Testis (tissue), 3 donors: Measurements from ENCODE around the gene BEGAIN. TPM values are rescaled to one million over a fixed set of nuclear protein-coding genes. Genes with fewer than 3 reads are reported as not detected.
A peak's percentile ranks its signal among the peaks of the same experiment; 100 is the strongest.

Experiments used
- DNase-seq: peaks from one replicate; pipeline ENCODE4 v3.0.0-alpha.2; 2019
- H3K27ac ChIP-seq, 2 donors: fragments of 200-600 bp; sonication (generic); one replicate each; pipeline ENCODE4 v1.5.1; 2019
- H3K27me3 ChIP-seq: fragments of 200-600 bp; sonication (generic); one replicate; pipeline ENCODE4 v1.5.1; 2019
- H3K36me3 ChIP-seq: fragments of 200-600 bp; sonication (generic); one replicate; pipeline ENCODE4 v1.5.1; 2017; ENCODE audit warnings: low read depth; ENCODE audit errors: missing control alignments
- H3K4me1 ChIP-seq: fragments of 200-600 bp; sonication (generic); one replicate; pipeline ENCODE4 v1.5.1; 2019
- H3K4me3 ChIP-seq, 2 donors: fragments of 200-600 bp; sonication (generic); one replicate each; pipeline ENCODE4 v1.5.1; 2017 to 2019
- H3K9me3 ChIP-seq: fragments of 200-600 bp; sonication (generic); one replicate; pipeline ENCODE4 v1.5.1; 2017
- CTCF ChIP-seq, 3 experiments: fragments of 450-650 bp in 2 of 3; fragments of 200-600 bp in 1 of 3; sonication (generic) in 1 of 3; IDR thresholded peaks; one replicate each; pipeline ENCODE4 v1.5.1; 2016 to 2019; ENCODE audit warnings: antibody characterized with exemption in 3 of 3, mild to moderate bottlenecking in 2 of 3, moderate library complexity in 1 of 3
- POLR2A ChIP-seq: fragments of 450-650 bp; IDR thresholded peaks from one replicate; pipeline ENCODE4 v1.6.1; 2017; ENCODE audit warnings: antibody characterized with exemption, mild to moderate bottlenecking, moderate library complexity
- WGBS, 2 donors: methylation state at CpG; one replicate each; pipeline ENCODE4 v1.1.5; 2018; 5-methylcytosine and 5-hydroxymethylcytosine counted together
- intact Hi-C: fragments of 100-400 bp; cut with DNase I; formaldehyde crosslinking; loops from one replicate; pipeline ENCODE4 v1.15.1; 2023; ENCODE audit warnings: low total_unique reads
- polyA plus RNA-seq: library from polyadenylated mRNA; stranded (reverse); fragments of 350-450 nt; fragmentation: Illumina TruSeq; extraction: RNeasy Lipid Tissue Mini Kit (QIAGEN cat#74804); gene quantifications from one replicate; pipeline ENCODE4 v1.2.3, GENCODE V29; 2014; ENCODE audit warnings: low read depth, low replicate concordance; ENCODE audit not compliant: insufficient read depth
- total RNA-seq, 2 donors: library from RNA; depleted of rRNA; stranded (reverse); fragments of >200 nt; gene quantifications; one replicate each; pipeline ENCODE4 v1.2.3, GENCODE V29; 2016

Gene BEGAIN
- total and polyA plus RNA-seq, 3 donors from 2014 or later = 4.5 to 7.6 (median 6.9) TPM

- no peak overlapping the region for H3K4me3 ChIP-seq
- no peaks in the 10 kb centered on the region for H3K27me3 ChIP-seq
- TF ChIP-seq POLR2A (no peak), CTCF (IDR thresholded peaks at IDR 0.05) (no peak)
- H3K36me3 ChIP-seq = no peaks in the 10 kb centered on the region
- intact Hi-C loops = no loop called here
- H3K9me3 ChIP-seq = no peaks in the 10 kb centered on the region
- no peak overlapping the region for H3K27ac ChIP-seq
- WGBS, 2 donors = 85 to 92% methylated on average over 20 to 29 of the region's 29 CpGs
- H3K4me1 ChIP-seq = peaks cover 5% of the 10 kb centered on the region
- no peak for DNase-seq
Observed at GRCh38 chr14:100549834-100550625, 37.2 kb downstream of the BEGAIN start.

GRCh38 chr14:100548939-100549338, 38.3 kb downstream of the BEGAIN start:
- Histone ChIP-seq H3K36me3 (no peaks in the 10 kb centered on the region), H3K9me3 (no peaks in the 10 kb centered on the region), H3K4me3 (no peak overlapping the region), H3K27me3 (no peaks in the 10 kb centered on the region), H3K27ac (no peak overlapping the region), H3K4me1 (peaks cover 2% of the 10 kb centered on the region)
- intact Hi-C loops = no loop called here
- DNase-seq = no peak
- TF ChIP-seq POLR2A (no peak), CTCF (IDR thresholded peaks at IDR 0.05) (no peak)
- WGBS, 2 donors = 95 to 96% methylated on average over 13 to 15 of the region's 15 CpGs

- intact Hi-C loops = no loop called here
- Histone ChIP-seq H3K4me3 (no peak overlapping the region), H3K27me3 (no peaks in the 10 kb centered on the region), H3K4me1 (no peaks in the 10 kb centered on the region), H3K27ac (no peak overlapping the region), H3K9me3 (no peaks in the 10 kb centered on the region), H3K36me3 (no peaks in the 10 kb centered on the region)
- no peak for TF ChIP-seq POLR2A
- TF ChIP-seq CTCF (IDR thresholded peaks at IDR 0.05) = no peak
- DNase-seq = no peak
- 87% methylated on average over 5 of the region's 5 CpGs; no CpG with 5 or more reads in 1 of the 2 donors for WGBS, 2 donors
Observed at GRCh38 chr14:100548295-100548655, 38.9 kb downstream of the BEGAIN start.

GRCh38 chr14:100547633-100548294, 39.5 kb downstream of the BEGAIN start:
- Histone ChIP-seq H3K4me1 (no peaks in the 10 kb centered on the region), H3K36me3 (no peaks in the 10 kb centered on the region), H3K4me3 (no peak overlapping the region), H3K9me3 (no peaks in the 10 kb centered on the region), H3K27me3 (no peaks in the 10 kb centered on the region), H3K27ac (no peak overlapping the region)
- 82% methylated on average over 16 to 18 of the region's 18 CpGs for WGBS, 2 donors
- DNase-seq = peak; percentile 34
- intact Hi-C loops = no loop called here
- TF ChIP-seq CTCF (IDR thresholded peaks at IDR 0.05) (no peak), POLR2A (no peak)
